Activated T-cell treated with anti-CD3 and anti-CD28 coated beads, Interleukin-2, amount 50 U/mL, for 48 hours (primary cell): ENCODE data around the gene GREM2.

Experiments
- DNase-seq, 2 experiments: peaks; one replicate each; pipeline ENCODE4 v3.0.0-alpha.2; 2020

The GREM2 gene

DNA sequence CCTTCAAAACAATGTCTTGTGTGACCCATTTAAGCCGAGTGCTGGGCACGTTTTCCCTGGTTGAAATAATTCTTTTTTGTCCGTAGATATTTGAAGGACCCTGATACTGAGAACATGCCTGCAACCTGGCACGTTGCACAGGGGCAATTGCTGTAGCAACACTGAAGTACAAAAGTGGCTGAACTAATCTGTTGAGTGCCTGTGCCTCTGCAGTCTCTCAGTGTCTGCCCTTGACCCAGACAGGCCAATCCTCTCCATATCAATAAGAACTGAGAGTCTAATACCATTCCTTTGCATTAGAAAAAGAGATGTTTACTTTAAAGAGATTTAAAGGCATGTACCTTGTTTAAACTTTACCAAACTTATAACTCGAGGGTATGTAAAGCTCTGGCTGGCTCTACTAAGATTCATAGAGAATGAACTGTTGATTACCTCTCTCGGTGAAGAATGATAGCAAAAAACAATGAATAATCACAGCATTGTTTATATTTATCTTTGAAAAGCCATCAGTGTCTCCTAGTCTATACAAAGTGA, 2.4 kb downstream of the GREM2 start:
- no peak for DNase-seq

DNA sequence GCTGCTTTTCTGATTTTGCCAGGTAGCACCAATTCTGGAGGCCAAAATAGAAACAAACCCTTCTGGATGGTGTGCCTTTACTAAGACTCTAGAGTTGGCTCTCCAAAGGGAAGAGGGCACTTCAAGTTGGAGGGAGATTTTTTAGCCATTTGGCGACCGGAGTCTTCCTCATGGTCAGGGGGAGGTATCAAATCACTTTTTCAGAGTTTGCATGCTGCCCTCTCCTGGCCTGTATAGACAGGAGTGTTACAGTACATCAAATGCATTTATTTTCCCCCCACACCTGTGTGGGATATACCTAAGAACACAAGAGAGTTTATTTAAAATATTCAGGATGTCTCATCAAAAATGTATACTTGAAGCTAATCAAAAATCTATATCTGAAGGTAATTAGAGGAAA, 3.2 kb downstream of the GREM2 start:
- no peak for DNase-seq

DNA sequence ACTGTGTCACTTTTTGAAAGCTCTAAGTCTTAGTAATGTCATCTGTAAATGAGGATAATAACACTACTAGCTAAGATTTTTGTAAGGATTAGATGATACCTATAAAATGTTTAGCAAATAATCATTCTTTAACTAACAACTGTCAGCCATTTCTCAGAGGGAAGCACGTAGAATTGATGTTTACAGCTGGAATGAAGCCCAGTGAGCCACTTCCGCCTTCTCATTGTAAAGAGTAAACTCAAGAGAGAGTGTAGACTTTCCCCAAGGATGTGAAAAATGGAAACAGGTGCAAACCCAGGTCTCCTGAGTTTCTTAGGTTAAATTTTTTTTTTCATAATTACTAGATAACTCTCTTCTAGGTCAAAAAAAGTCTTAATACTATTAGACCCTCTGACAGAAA, 4.9 kb downstream of the GREM2 start:
- no peak for DNase-seq

DNA sequence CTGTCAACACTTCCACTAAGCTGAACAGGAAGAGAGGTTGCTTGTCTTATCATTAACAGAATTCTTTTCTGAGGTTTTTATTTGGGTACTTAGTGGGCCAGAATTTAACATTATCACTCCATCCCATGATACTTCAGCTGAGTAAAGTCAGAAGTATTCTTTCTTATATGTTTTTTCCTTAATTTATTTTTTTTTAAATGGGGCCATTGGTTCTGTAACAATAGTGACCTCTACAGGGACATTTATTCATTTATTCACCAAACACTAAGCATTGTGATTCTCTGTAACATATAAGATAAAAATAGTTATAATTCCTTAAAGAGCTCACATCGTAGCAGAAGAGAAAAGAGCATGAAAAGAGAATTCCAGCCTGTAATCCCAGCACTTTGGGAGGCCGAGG, 9.8 kb downstream of the GREM2 start:
- no peak for DNase-seq

DNA sequence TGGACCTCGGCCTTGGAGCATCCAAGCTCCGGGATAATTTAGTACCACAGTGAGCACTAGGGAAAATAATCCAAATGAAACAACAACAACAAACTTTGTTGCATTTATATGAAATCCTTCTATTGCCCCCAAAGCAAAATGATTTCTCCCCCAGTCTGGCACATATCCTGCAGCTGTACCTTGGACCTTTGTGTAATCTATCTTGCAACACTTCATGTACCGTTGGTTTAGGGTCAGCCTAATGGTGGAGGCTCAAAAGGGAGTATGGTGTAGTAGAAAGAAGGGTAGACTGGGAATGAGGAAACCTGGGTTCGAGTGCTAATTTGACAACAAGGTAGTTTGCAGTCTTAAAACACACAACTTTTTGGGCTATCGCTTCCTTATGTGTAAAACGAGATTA, 12.1 kb downstream of the GREM2 start:
- DNase-seq, result no peak

DNA sequence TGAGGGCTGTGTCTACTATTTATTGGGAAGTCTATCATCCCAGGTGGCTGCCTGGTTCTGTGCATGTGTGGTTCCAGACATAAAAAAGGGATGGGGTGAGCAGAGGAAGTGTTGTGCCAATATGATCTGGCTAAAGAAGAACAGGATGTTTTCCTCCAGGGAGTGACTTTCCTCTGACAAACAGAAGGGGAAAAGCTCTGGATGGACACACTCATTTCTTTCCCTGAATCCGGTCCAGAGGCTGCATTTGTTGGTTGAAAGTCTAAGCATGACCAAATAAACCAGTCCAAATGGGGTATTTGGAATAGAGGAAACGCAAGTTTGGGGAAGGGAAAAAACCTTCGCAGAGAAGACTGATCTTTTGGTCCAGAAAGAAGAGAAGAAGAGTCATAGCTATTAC, 12.7 kb downstream of the GREM2 start:
- DNase-seq, result no peak

DNA sequence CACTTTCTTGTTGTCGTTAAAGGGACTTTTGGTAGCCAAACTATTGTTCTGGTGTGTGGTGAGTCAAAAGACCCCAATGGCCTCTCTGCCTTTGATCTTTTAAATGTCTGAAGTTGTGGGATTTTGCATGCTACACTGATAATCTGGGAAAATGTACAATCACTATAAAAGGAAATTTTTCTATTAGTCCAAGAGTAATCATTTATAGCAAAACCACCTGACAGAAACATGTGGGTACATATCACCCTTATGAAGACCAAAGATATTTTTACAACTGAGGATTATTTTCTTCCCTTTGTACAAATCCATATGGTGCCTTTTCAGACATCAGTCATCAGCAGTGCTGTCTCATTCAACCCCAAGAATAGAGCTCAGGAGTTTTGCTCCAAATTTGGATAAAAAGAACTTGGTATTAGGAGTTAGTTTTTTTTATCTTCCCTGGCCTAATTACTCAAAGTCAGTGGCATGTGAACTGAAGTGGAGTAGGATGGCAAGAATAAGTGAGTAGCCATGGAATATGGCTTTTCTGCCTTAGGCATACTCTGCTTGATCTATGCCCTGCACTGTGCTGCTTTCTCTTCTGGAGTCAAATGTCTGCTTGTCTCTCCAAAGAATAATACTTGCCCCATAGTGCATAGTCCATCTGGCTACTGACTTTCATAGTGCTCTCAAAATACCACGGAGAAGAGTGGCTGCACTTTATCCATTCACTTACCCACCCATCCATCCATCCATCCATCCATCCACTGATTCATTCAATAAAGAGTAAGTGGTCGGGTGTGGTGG, 13.5 kb downstream of the GREM2 start:
- DNase-seq, result no peak

DNA sequence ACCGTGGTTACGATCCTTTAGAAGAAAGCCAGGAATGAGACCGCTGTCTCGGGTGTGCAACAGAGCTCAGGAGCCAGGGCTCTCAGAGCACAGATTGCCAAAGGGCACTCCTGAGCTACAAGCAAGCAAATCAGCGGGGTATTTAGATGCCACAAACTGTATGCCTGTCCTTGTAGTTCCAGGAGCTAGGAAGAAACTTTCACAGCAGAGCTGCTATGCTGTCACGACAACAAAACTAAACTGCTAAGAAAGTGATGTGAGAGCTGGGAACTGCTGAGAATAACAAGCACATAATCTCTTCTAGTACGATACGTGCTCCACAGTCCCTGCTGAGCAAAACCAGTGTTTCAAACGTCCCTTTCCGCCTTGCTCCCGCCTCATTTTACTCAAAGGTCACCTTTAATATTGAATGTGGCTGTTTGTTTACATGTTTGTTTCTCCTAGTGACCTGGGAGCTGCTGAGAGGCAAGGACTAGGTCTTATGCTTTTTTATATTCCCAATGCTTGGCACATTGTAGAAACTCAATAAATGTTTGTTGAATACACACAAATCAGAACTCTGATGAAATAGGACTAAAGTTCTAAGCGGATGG, 14.7 kb downstream of the GREM2 start:
- DNase-seq, result no peak

DNA sequence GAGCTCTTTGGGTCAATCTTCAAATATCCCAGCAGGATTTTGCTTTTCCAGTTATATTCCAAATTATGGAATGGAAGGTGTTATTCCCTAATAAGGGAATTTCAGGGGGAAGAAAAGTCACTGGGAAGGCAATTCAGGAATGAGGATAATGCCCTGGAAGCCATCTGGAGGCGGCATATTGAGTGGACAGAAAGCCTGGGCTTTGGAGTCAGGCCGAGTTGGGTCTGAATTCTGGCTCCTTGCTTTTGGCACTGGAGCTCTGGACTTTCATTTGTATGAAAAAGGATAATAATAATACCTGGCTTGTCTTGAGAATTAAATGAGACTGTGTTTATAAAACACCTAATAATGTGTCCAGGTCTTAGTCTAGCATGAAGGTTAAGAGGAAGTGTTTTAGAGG, 16.5 kb downstream of the GREM2 start:
- no peak for DNase-seq

DNA sequence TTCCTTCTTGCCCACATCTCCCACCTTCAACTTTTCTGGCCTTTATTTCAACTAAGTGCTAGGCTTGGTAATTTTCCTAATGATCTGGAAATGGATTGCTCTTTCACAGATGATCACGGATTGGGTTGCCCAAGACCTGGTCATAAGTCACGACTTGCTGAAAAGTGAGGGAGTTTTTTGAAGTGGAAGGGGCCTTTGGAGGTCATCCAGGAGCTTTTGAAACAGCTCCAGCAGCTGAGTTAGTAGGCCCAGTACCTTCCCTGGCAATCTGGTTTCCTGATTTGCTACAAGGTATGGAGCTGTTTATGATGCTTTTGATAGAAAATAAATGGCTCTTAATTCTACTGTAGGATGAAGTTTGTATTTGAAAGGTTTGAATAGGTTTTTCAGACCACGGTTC, 20.4 kb downstream of the GREM2 start:
- no peak for DNase-seq

DNA sequence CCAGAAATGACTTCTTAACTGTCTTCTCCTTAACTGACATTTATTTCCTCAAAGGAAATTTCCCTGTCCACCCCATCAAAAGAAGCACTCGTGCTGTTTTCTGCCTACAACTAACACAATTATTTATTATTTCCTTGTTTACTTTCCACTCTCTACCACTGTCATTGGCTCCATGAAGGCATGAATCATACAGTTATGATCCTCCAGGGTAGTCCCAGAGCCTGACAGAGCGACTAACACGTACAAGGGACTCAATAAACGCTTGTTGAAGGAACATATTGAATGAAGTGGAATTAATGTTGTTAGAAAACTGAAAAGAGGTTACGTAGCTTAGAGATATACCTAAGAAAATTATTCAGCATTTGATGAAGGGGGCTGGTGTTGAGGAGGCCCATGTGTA, 20.9 kb downstream of the GREM2 start:
- no peak for DNase-seq

DNA sequence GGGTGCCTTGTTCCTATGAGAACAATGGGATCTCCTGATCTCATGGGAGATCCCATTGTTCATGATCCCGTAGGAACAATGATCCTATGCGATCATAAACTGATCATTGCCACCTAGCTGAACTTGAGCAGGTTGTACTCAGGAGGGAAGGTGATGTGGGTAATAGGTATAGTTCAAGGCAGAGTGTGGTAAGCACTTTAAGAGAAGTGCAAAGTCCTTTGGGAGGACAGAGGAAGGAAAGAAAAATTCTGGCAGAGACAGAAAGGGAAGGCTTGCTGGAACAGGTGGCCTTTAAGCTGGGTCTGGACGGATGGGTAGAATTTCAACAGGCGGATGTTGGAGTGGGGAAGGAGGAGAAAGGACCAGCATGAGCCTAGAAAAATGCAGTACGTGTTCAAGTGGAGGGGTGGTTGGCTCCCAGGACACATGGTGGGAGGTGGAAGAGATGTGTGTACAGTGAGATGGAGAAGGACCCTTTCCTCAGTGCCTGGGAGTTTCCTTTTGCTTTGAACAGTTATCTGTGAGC, 22.3 kb downstream of the GREM2 start:
- DNase-seq, result no peak

DNA sequence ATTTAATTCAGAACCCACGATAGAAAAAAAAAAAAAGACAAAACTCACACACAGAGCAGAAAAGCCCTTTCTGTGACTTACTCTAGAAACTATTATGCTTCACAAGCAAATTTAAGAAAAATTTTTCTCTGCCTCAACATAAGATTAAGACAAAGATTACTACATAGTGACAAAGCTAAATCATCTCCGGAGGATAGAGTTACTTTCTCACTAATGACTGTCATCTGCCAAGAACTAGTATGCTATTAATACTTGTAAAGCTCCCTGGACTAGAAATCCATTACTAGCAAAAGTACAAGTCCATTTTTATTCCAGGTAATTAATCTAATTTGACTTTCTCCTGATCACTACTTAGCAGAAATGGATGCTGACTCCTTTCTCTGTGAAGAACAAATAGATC, 25.9 kb downstream of the GREM2 start:
- no peak for DNase-seq

DNA sequence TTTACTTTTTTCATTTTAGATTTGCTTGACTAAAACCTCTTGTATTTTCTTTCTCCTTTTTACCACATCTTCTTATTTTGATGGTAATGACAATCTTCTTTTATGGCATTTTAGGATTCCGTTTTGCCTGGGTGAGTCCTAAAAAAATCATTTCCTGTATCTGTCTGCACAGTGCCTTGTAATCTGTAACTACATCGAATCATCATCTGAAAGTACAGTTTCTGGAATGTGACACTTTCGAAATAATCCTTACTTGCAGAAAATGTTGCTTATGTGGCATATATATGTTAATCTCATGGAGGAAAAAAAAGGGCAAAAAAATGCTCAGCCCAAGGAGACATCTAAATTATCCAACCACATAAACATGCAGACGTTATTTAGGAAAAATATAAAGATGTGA, 29.0 kb downstream of the GREM2 start:
- no peak for DNase-seq

DNA sequence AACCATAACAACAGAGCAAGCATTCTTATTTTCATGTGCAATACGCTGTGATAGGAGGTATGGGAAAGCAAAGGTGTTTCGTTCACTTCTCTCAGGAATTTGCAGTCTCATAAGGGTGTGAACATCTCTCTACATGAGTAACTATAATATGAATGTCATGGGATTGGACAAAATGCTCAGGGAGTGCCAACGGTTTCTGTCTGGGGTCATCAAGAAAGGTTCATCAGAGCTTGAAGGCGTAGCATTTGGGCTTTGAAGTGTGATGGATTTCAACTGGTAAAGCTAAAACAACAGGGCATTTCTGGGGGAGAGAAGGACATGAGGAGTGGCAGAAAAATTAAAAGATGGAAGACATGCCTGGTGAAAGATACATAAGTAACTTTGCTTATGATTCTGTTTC, 32.4 kb downstream of the GREM2 start:
- DNase-seq, result no peak

DNA sequence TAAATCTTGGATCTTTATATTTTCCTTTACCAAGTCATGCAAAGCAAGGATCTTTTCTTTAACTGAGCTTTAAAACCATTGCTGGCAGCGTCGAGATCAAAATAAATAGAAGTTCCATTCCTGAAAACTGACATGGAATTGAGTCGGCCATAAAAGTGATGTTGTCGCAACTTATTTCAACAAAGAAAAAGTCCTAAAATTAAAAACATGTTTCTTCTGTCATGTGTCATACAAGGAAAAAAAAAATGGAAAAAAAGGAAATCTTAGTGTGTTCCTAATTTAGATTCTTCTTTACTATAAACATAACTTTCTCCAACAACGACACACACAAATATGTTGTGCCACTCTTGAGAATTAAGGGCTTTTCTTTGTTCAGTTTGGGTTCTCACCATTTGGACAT, 34.9 kb downstream of the GREM2 start:
- DNase-seq, result no peak

DNA sequence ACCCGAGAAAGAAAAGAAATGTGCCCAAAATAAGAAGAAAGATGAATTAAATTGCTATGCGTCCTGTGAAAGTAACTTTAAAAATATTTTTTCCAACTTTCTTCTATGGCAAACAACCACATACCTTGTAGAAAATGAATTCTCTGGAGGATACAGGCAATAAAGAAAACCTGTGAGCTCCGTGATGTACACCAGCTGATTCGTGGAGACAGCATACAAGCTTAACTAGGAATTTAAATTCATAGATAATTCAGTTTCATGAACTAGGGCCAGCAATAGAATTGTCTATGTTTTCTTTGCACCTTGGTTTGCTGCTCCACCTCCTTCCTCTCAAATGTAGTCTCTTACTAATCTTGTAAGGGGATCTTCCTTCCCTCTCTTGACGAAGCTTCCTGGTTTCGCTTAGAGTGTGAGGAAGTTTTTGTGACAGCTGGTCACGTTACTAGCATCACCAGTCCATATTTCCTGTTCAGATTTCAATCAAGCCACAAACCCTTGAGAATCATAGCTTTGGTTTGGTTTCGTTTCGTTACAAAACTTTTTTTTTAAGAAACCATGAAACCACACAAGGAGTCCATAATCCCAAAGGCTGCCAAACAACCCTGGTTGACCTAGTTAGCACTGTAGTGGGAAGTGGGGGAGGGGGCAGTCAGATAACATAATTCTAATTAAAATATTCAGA, 35.8 kb downstream of the GREM2 start:
- DNase-seq, result no peak

DNA sequence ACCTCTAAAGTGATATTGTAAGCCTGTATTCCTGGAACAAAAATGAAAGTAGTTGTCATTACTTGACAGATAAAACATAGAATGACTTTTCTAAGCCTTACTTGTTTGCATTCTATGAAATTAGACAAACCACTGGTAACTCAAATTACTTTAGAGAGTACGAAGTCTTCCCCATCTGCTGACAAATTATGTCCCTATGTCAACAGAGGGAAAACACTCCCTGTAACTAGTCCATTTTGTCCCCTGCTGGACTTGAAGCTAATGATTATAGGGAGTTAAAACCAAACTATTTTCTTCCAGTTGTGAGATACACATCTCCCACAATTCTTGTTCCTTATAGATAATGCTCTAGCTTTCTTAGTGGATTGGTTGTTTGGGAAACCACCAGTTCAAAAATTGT, 39.6 kb downstream of the GREM2 start:
- no peak for DNase-seq

DNA sequence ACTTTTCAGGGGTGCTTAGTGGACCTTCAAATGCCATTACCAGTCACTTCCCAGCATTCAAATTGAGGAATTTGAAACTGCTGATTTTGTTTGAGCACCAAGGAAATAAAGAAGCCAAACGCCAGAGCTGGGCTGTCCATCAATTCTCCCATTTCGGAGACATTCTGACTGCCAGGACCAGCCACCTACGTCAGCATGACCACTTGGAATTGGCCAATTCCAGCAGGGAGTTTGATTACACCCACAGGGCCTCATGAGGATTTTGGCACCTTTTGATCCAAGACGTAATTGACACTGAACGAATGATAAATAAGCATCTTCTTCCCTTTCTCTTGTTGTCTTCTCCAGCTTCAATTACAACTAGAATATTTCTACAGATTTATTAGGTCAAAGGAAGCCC, 40.2 kb downstream of the GREM2 start:
- DNase-seq, result no peak

DNA sequence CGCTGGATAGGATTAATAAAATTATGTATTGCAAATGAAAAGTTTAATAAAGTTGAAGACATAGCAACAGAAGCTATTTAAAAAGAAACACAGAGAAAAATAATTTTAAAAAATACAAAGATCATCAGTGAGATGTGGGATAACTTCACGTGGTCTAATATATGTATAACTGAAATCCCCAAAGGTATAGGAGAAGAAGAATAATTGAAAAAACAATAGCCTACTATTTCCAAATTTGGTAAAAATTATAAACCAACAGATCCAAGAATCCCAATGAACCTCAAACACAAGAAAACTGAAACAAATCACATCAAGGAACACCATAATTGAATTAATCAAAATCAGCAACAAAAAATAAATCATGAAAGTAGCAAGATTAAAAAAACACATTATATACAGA, 44.9 kb downstream of the GREM2 start:
- no peak for DNase-seq

DNA sequence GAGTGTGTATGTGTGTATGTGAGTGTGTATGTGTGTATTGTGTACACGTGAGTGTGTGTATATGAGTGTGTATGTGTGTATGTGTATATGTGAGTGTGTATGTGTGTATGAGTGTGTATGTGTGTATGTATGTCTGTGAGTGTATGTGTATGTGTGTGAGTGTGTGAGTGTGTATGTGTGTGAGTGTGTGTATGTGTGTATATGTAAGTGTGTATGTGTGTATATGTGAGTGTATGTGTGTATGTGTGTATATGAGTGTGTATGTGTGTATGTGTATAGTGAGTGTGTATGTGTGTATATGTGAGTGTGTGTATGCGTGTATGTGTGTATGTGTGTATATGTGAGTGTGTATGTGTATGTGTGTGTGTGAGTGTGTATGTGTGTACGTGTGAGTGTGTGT, 49.2 kb downstream of the GREM2 start:
- DNase-seq, result no peak

DNA sequence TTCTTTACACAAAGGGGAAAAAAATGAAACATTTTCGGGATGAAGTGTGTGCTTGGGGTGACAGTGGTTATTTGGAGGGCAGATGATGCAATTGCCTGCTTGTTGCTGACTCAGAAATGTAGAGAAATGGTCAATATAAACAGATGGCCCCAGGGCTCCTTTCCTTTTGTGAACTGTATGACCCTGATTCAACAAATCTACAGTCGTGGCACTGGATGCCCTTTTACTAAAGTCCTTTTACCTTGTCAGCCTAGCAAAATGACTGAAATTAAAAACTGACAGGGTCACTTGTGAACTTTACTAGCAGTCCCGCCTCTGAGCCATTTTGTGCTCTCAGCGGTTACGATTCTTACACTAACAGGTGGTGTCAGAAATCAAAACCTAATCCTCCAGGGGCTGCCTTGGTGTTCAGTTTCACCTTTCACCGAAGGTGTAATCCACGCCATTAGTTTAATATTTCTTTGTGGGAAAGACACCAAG, 49.8 kb downstream of the GREM2 start:
- no peak for DNase-seq

DNA sequence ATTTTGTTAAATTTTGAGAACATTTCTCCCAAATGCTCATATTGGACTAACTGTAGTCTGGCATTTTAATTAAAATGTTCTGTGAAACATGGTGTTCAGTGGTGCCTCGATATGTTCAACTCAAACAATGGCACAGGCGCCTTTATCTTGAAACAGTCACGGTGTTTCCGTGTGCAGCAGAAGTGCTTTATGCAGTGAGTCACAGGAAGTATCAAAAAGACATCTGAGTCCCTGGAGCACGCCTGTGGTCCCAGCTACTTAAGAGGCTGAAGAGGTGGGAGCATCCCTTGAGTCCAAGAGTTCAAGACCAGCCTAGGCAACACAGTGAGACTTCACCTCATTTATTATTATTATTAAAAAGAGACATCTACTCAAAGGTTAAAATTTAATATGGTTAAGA, 52.2 kb downstream of the GREM2 start:
- DNase-seq, result no peak

DNA sequence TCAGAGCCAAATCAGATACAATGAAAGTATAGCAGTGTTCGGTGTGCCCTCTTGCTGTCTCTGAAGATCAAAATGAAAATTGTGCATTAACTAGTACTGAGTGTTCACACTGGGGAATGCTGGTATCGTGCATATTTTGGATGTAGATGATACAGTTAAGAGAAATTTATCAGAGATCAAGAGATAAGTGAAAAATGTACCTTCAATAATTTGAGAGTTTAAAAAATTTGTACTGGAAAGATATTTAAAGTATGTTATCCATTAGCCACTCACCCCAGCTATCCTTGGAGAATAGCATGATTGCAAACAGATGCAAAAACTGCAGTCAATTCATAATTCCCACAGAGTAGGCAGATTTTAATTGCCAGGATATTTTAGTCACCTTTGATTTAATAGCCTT, 56.4 kb downstream of the GREM2 start:
- DNase-seq, result no peak
